Measurements from ENCODE around the gene EN1.

EN1 gene

GRCh38 chr2:118874324-118874723 lies 26.9 kb upstream of the EN1 start:
- Histone ChIP-seq H3K4me1 (ENCODE audit: control insufficient read depth, insufficient read depth, low read length) (no peaks in the 10 kb centered on the region), H3K27me3 (ENCODE audit: control insufficient read depth, insufficient read depth, low read length, poor library complexity, severe bottlenecking) (no peaks in the 10 kb centered on the region), H3K4me3 (ENCODE audit: insufficient read depth, low read depth, low read length) (no peak overlapping the region), H3K27ac (ENCODE audit: insufficient read depth, low read depth, low read length, poor library complexity, severe bottlenecking) (no peak overlapping the region), H3K9me3 (ENCODE audit: control insufficient read depth, low read length) (no peaks in the 10 kb centered on the region), H3K36me3 (ENCODE audit: control insufficient read depth, insufficient read depth, low read length) (no peaks in the 10 kb centered on the region)
- 87 to 93% methylated on average over 3 of the region's 3 CpGs for WGBS, 2 experiments

GRCh38 chr2:118865106-118865505 lies 17.7 kb upstream of the EN1 start:
- Histone ChIP-seq H3K4me1 (ENCODE audit: control insufficient read depth, insufficient read depth, low read length) (no peaks in the 10 kb centered on the region), H3K36me3 (ENCODE audit: control insufficient read depth, insufficient read depth, low read length) (no peaks in the 10 kb centered on the region), H3K27ac (ENCODE audit: insufficient read depth, low read depth, low read length, poor library complexity, severe bottlenecking) (no peak overlapping the region), H3K9me3 (ENCODE audit: control insufficient read depth, low read length) (no peaks in the 10 kb centered on the region), H3K27me3 (ENCODE audit: control insufficient read depth, insufficient read depth, low read length, poor library complexity, severe bottlenecking) (peaks cover 17% of the 10 kb centered on the region), H3K4me3 (ENCODE audit: insufficient read depth, low read depth, low read length) (no peak overlapping the region)
- WGBS, 2 experiments = 5 to 6% methylated on average over 3 of the region's 3 CpGs

GRCh38 chr2:118864207-118864606 lies 16.8 kb upstream of the EN1 start:
- Histone ChIP-seq H3K36me3 (ENCODE audit: control insufficient read depth, insufficient read depth, low read length) (no peaks in the 10 kb centered on the region), H3K4me1 (ENCODE audit: control insufficient read depth, insufficient read depth, low read length) (peaks cover 5% of the 10 kb centered on the region), H3K4me3 (ENCODE audit: insufficient read depth, low read depth, low read length) (no peak overlapping the region), H3K27me3 (ENCODE audit: control insufficient read depth, insufficient read depth, low read length, poor library complexity, severe bottlenecking) (peaks cover 26% of the 10 kb centered on the region), H3K27ac (ENCODE audit: insufficient read depth, low read depth, low read length, poor library complexity, severe bottlenecking) (no peak overlapping the region), H3K9me3 (ENCODE audit: control insufficient read depth, low read length) (no peaks in the 10 kb centered on the region)
- 95 to 97% methylated on average over 13 of the region's 13 CpGs for WGBS, 2 experiments

- Histone ChIP-seq H3K9me3 (ENCODE audit: control insufficient read depth, low read length) (no peaks in the 10 kb centered on the region), H3K4me3 (ENCODE audit: insufficient read depth, low read depth, low read length) (no peak overlapping the region), H3K4me1 (ENCODE audit: control insufficient read depth, insufficient read depth, low read length) (peaks cover 7% of the 10 kb centered on the region), H3K27ac (ENCODE audit: insufficient read depth, low read depth, low read length, poor library complexity, severe bottlenecking) (no peak overlapping the region), H3K36me3 (ENCODE audit: control insufficient read depth, insufficient read depth, low read length) (no peaks in the 10 kb centered on the region), H3K27me3 (ENCODE audit: control insufficient read depth, insufficient read depth, low read length, poor library complexity, severe bottlenecking) (peaks cover 50% of the 10 kb centered on the region)
- 75 to 93% methylated on average over 1 of the region's 1 CpG for WGBS, 2 experiments
Measured at GRCh38 chr2:118861731-118862130, 14.3 kb upstream of the EN1 start.

GRCh38 chr2:118861242-118861641 lies 13.8 kb upstream of the EN1 start:
- 88 to 91% methylated on average over 6 to 7 of the region's 7 CpGs for WGBS, 2 experiments
- H3K9me3 ChIP-seq (ENCODE audit: control insufficient read depth, low read length) = no peaks in the 10 kb centered on the region
- H3K4me1 ChIP-seq (ENCODE audit: control insufficient read depth, insufficient read depth, low read length) = peaks cover 7% of the 10 kb centered on the region
- H3K36me3 ChIP-seq (ENCODE audit: control insufficient read depth, insufficient read depth, low read length) = no peaks in the 10 kb centered on the region
- no peak overlapping the region for H3K4me3 ChIP-seq (ENCODE audit: insufficient read depth, low read depth, low read length)
- H3K27ac ChIP-seq (ENCODE audit: insufficient read depth, low read depth, low read length, poor library complexity, severe bottlenecking) = no peak overlapping the region
- H3K27me3 ChIP-seq (ENCODE audit: control insufficient read depth, insufficient read depth, low read length, poor library complexity, severe bottlenecking) = peaks cover 55% of the 10 kb centered on the region

- WGBS, 2 experiments = 56 to 64% methylated on average over 5 of the region's 5 CpGs
- H3K27me3 ChIP-seq (ENCODE audit: control insufficient read depth, insufficient read depth, low read length, poor library complexity, severe bottlenecking) = peaks cover 63% of the 10 kb centered on the region
- H3K27ac ChIP-seq (ENCODE audit: insufficient read depth, low read depth, low read length, poor library complexity, severe bottlenecking) = no peak overlapping the region
- no peaks in the 10 kb centered on the region for H3K36me3 ChIP-seq (ENCODE audit: control insufficient read depth, insufficient read depth, low read length)
- H3K4me3 ChIP-seq (ENCODE audit: insufficient read depth, low read depth, low read length) = no peak overlapping the region
- H3K9me3 ChIP-seq (ENCODE audit: control insufficient read depth, low read length) = no peaks in the 10 kb centered on the region
- H3K4me1 ChIP-seq (ENCODE audit: control insufficient read depth, insufficient read depth, low read length) = peaks cover 7% of the 10 kb centered on the region
Measured at GRCh38 chr2:118860506-118860905, 13.1 kb upstream of the EN1 start.

- no peak overlapping the region for H3K27ac ChIP-seq (ENCODE audit: insufficient read depth, low read depth, low read length, poor library complexity, severe bottlenecking)
- H3K4me3 ChIP-seq (ENCODE audit: insufficient read depth, low read depth, low read length) = peak overlapping the region; percentile 7
- peaks cover 75% of the 10 kb centered on the region for H3K27me3 ChIP-seq (ENCODE audit: control insufficient read depth, insufficient read depth, low read length, poor library complexity, severe bottlenecking)
- H3K4me1 ChIP-seq (ENCODE audit: control insufficient read depth, insufficient read depth, low read length) = peaks cover 13% of the 10 kb centered on the region
- WGBS, 2 experiments = 36 to 42% methylated on average over 26 of the region's 26 CpGs
- H3K36me3 ChIP-seq (ENCODE audit: control insufficient read depth, insufficient read depth, low read length) = no peaks in the 10 kb centered on the region
- H3K9me3 ChIP-seq (ENCODE audit: control insufficient read depth, low read length) = no peaks in the 10 kb centered on the region
Measured at GRCh38 chr2:118859157-118859770, 11.8 kb upstream of the EN1 start.

- Histone ChIP-seq H3K27me3 (ENCODE audit: control insufficient read depth, insufficient read depth, low read length, poor library complexity, severe bottlenecking) (peaks cover 82% of the 10 kb centered on the region), H3K4me3 (ENCODE audit: insufficient read depth, low read depth, low read length) (peak overlapping the region; percentile 7), H3K27ac (ENCODE audit: insufficient read depth, low read depth, low read length, poor library complexity, severe bottlenecking) (no peak overlapping the region), H3K4me1 (ENCODE audit: control insufficient read depth, insufficient read depth, low read length) (peaks cover 13% of the 10 kb centered on the region), H3K9me3 (ENCODE audit: control insufficient read depth, low read length) (no peaks in the 10 kb centered on the region), H3K36me3 (ENCODE audit: control insufficient read depth, insufficient read depth, low read length) (no peaks in the 10 kb centered on the region)
- 27 to 34% methylated on average over 40 of the region's 40 CpGs for WGBS, 2 experiments
Measured at GRCh38 chr2:118858485-118859156, 11.2 kb upstream of the EN1 start.

GRCh38 chr2:118857677-118858484 lies 10.4 kb upstream of the EN1 start:
- 35 to 40% methylated on average over 52 of the region's 52 CpGs for WGBS, 2 experiments
- Histone ChIP-seq H3K27me3 (ENCODE audit: control insufficient read depth, insufficient read depth, low read length, poor library complexity, severe bottlenecking) (peaks cover 89% of the 10 kb centered on the region), H3K36me3 (ENCODE audit: control insufficient read depth, insufficient read depth, low read length) (no peaks in the 10 kb centered on the region), H3K27ac (ENCODE audit: insufficient read depth, low read depth, low read length, poor library complexity, severe bottlenecking) (no peak overlapping the region), H3K9me3 (ENCODE audit: control insufficient read depth, low read length) (no peaks in the 10 kb centered on the region), H3K4me3 (ENCODE audit: insufficient read depth, low read depth, low read length) (peak overlapping the region; percentile 7), H3K4me1 (ENCODE audit: control insufficient read depth, insufficient read depth, low read length) (peaks cover 18% of the 10 kb centered on the region)

GRCh38 chr2:118856978-118857676 lies 9.7 kb upstream of the EN1 start:
- Histone ChIP-seq H3K27ac (ENCODE audit: insufficient read depth, low read depth, low read length, poor library complexity, severe bottlenecking) (no peak overlapping the region), H3K9me3 (ENCODE audit: control insufficient read depth, low read length) (no peaks in the 10 kb centered on the region), H3K36me3 (ENCODE audit: control insufficient read depth, insufficient read depth, low read length) (no peaks in the 10 kb centered on the region), H3K4me1 (ENCODE audit: control insufficient read depth, insufficient read depth, low read length) (peaks cover 26% of the 10 kb centered on the region), H3K27me3 (ENCODE audit: control insufficient read depth, insufficient read depth, low read length, poor library complexity, severe bottlenecking) (peaks cover 96% of the 10 kb centered on the region), H3K4me3 (ENCODE audit: insufficient read depth, low read depth, low read length) (no peak overlapping the region)
- 34 to 42% methylated on average over 50 of the region's 50 CpGs for WGBS, 2 experiments
